ENCODE results near the gene PTGER2.

Gene PTGER2, protein sequence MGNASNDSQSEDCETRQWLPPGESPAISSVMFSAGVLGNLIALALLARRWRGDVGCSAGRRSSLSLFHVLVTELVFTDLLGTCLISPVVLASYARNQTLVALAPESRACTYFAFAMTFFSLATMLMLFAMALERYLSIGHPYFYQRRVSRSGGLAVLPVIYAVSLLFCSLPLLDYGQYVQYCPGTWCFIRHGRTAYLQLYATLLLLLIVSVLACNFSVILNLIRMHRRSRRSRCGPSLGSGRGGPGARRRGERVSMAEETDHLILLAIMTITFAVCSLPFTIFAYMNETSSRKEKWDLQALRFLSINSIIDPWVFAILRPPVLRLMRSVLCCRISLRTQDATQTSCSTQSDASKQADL

GRCh38 chr14:52313903-52314594 lies at the start of gene PTGER2:
PTGER2 (plus strand) TSS chr14:52314312; CDS start chr14:52314549, 237 bp downstream.
- Histone ChIP-seq H3K4me3 (ENCODE audit: low read depth in 1 of 5, low read length in 5 of 5) (peak within 1 kb of the TSS; percentile 75 to 82 (median 80)), H3K4me1 (ENCODE audit: control insufficient read depth in 5 of 5, insufficient read depth in 5 of 5, low read length in 5 of 5) (peaks cover 3 to 44% (median 30%) of the 10 kb centered on the region in 5 donors), H3K27me3 (ENCODE audit: control insufficient read depth in 5 of 5, insufficient read depth in 4 of 5, low read length in 5 of 5) (peaks cover 9 to 20% (median 15%) of the 10 kb centered on the region in 5 donors), H3K27ac (ENCODE audit: low read depth, low read length) (peak within 1 kb of the TSS; percentile 51), H3K9ac (ENCODE audit: low read length in 5 of 5) (peak within 1 kb of the TSS in 4 of 5 donors; percentile 47 to 74 (median 66)), H3K9me3 (ENCODE audit: control insufficient read depth in 5 of 5, low read length in 5 of 5) (no peaks in the 10 kb centered on the region), H3K36me3 (ENCODE audit: control insufficient read depth in 5 of 5, insufficient read depth in 5 of 5, low read length in 5 of 5) (no peaks in the 10 kb centered on the region)

- Histone ChIP-seq H3K9ac (ENCODE audit: low read length in 5 of 5) (no peak overlapping the region), H3K36me3 (ENCODE audit: control insufficient read depth in 5 of 5, insufficient read depth in 5 of 5, low read length in 5 of 5) (no peaks in the 10 kb centered on the region), H3K27me3 (ENCODE audit: control insufficient read depth in 5 of 5, insufficient read depth in 4 of 5, low read length in 5 of 5) (peaks cover 0 to 23% (median 17%) of the 10 kb centered on the region in 5 donors), H3K9me3 (ENCODE audit: control insufficient read depth in 5 of 5, low read length in 5 of 5) (no peaks in the 10 kb centered on the region), H3K4me3 (ENCODE audit: low read depth in 1 of 5, low read length in 5 of 5) (no peak overlapping the region), H3K27ac (ENCODE audit: low read depth, low read length) (no peak overlapping the region), H3K4me1 (ENCODE audit: control insufficient read depth in 5 of 5, insufficient read depth in 5 of 5, low read length in 5 of 5) (peaks cover 18 to 44% (median 43%) of the 10 kb centered on the region in 5 donors)
Observed at GRCh38 chr14:52265253-52265652, 48.9 kb upstream of the PTGER2 start.

- Histone ChIP-seq H3K4me1 (ENCODE audit: control insufficient read depth in 5 of 5, insufficient read depth in 5 of 5, low read length in 5 of 5) (peaks cover 18 to 44% (median 43%) of the 10 kb centered on the region in 5 donors), H3K27me3 (ENCODE audit: control insufficient read depth in 5 of 5, insufficient read depth in 4 of 5, low read length in 5 of 5) (peaks cover 0 to 23% (median 17%) of the 10 kb centered on the region in 5 donors), H3K9ac (ENCODE audit: low read length in 5 of 5) (peak overlapping the region in 1 of 5 donors; percentile 56), H3K36me3 (ENCODE audit: control insufficient read depth in 5 of 5, insufficient read depth in 5 of 5, low read length in 5 of 5) (no peaks in the 10 kb centered on the region), H3K27ac (ENCODE audit: low read depth, low read length) (peak overlapping the region; percentile 75), H3K4me3 (ENCODE audit: low read depth in 1 of 5, low read length in 5 of 5) (peak overlapping the region in 1 of 5 donors; percentile 78), H3K9me3 (ENCODE audit: control insufficient read depth in 5 of 5, low read length in 5 of 5) (no peaks in the 10 kb centered on the region)
Observed at GRCh38 chr14:52266179-52266578, 47.9 kb upstream of the PTGER2 start.

DNA sequence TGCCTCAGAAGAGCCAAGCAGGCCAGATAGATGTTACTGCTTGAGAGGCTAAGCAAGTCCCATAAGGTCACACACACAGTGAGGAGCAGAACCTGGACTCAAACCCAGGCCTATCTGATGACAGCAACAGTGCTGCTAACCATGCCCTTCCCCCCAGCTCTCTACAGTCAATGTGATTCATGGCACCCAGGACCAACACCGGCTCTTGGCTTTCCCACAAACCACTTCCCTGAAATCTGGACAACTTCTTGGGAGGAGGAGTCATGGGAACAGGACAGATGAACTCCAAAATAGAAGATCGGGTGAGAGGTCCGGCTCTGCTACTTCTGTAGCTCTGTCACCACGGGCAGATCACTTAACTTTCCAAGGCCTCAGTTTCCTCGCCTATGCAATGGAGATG lies 47.3 kb upstream of the PTGER2 start:
- Histone ChIP-seq H3K36me3 (ENCODE audit: control insufficient read depth in 5 of 5, insufficient read depth in 5 of 5, low read length in 5 of 5) (no peaks in the 10 kb centered on the region), H3K4me3 (ENCODE audit: low read depth in 1 of 5, low read length in 5 of 5) (peak overlapping the region; percentile 58 to 78 (median 70)), H3K27me3 (ENCODE audit: control insufficient read depth in 5 of 5, insufficient read depth in 4 of 5, low read length in 5 of 5) (peaks cover 0 to 23% (median 17%) of the 10 kb centered on the region in 5 donors), H3K4me1 (ENCODE audit: control insufficient read depth in 5 of 5, insufficient read depth in 5 of 5, low read length in 5 of 5) (peaks cover 18 to 44% (median 43%) of the 10 kb centered on the region in 5 donors), H3K9me3 (ENCODE audit: control insufficient read depth in 5 of 5, low read length in 5 of 5) (no peaks in the 10 kb centered on the region), H3K9ac (ENCODE audit: low read length in 5 of 5) (peak overlapping the region in 1 of 5 donors; percentile 56), H3K27ac (ENCODE audit: low read depth, low read length) (peak overlapping the region; percentile 75)

- Histone ChIP-seq H3K27me3 (ENCODE audit: control insufficient read depth in 5 of 5, insufficient read depth in 4 of 5, low read length in 5 of 5) (peaks cover 0 to 23% (median 17%) of the 10 kb centered on the region in 5 donors), H3K9me3 (ENCODE audit: control insufficient read depth in 5 of 5, low read length in 5 of 5) (no peaks in the 10 kb centered on the region), H3K4me1 (ENCODE audit: control insufficient read depth in 5 of 5, insufficient read depth in 5 of 5, low read length in 5 of 5) (peaks cover 18 to 44% (median 43%) of the 10 kb centered on the region in 5 donors), H3K36me3 (ENCODE audit: control insufficient read depth in 5 of 5, insufficient read depth in 5 of 5, low read length in 5 of 5) (no peaks in the 10 kb centered on the region), H3K4me3 (ENCODE audit: low read depth in 1 of 5, low read length in 5 of 5) (peak within 1 kb of the TSS; percentile 63 to 78 (median 70)), H3K27ac (ENCODE audit: low read depth, low read length) (peak within 1 kb of the TSS; percentile 75), H3K9ac (ENCODE audit: low read length in 5 of 5) (peak within 1 kb of the TSS in 3 of 5 donors; percentile 29 to 56 (median 49))
Observed at GRCh38 chr14:52267501-52268278, 46.4 kb upstream of the PTGER2 start, which contains the start of gene PTGDR. PTGDR (plus strand) TSS chr14:52267698; CDS start chr14:52267815, 117 bp downstream.

DNA sequence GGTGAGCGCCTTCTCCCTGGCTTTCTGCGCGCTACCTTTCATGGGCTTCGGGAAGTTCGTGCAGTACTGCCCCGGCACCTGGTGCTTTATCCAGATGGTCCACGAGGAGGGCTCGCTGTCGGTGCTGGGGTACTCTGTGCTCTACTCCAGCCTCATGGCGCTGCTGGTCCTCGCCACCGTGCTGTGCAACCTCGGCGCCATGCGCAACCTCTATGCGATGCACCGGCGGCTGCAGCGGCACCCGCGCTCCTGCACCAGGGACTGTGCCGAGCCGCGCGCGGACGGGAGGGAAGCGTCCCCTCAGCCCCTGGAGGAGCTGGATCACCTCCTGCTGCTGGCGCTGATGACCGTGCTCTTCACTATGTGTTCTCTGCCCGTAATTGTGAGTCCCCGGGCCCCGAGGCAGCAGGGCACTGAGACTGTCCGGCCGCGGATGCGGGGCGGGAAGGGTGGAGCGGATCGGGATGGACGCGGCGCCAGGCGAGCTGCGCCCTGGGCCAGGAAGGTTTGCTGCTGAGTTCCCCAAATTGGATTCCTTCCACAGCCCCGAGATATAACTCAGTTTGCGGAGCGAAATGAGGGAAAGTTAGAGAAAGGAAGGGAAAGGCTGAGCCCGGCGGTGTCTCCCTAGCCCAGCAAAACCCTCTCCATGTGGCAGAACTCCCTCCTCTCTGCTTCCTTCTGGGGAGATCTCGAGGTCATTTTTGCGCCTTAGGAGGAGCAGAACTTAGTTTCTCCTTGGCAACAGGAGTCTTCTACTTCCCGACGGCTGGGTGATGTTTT lies 45.6 kb upstream of the PTGER2 start:
- peaks cover 18 to 44% (median 40%) of the 10 kb centered on the region in 5 donors for H3K4me1 ChIP-seq (ENCODE audit: control insufficient read depth in 5 of 5, insufficient read depth in 5 of 5, low read length in 5 of 5)
- no peaks in the 10 kb centered on the region for H3K9me3 ChIP-seq (ENCODE audit: control insufficient read depth in 5 of 5, low read length in 5 of 5)
- H3K27me3 ChIP-seq (ENCODE audit: control insufficient read depth in 5 of 5, insufficient read depth in 4 of 5, low read length in 5 of 5), result peaks cover 0 to 23% (median 17%) of the 10 kb centered on the region in 5 donors
- H3K4me3 ChIP-seq (ENCODE audit: low read depth in 1 of 5, low read length in 5 of 5), result peak overlapping the region; percentile 63 to 78 (median 70)
- peak overlapping the region in 2 of 5 donors; percentile 29 to 49 for H3K9ac ChIP-seq (ENCODE audit: low read length in 5 of 5)
- no peak overlapping the region for H3K27ac ChIP-seq (ENCODE audit: low read depth, low read length)
- H3K36me3 ChIP-seq (ENCODE audit: control insufficient read depth in 5 of 5, insufficient read depth in 5 of 5, low read length in 5 of 5), result no peaks in the 10 kb centered on the region

DNA sequence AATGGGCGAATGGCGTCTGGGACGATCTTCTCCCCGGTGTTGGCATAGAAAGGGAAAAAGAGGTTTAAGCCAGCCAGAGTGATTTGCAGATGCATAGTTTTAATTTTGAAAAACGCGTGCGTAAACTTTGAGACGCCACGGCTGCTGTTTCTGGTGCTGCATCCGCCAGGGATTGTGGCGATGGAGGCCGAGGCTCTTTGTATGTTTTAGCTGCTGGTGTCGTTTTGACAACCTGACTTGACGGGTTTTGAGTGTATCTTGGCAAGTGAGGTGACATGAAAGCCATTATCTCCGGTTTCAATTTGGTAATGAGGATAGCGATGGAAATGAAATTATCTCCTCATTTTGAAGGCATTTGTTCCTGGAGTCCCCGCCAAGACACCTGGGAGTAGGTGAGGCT lies 45.0 kb upstream of the PTGER2 start:
- peak overlapping the region; percentile 61 to 78 (median 70) for H3K4me3 ChIP-seq (ENCODE audit: low read depth in 1 of 5, low read length in 5 of 5)

GRCh38 chr14:52269982-52270381 lies 44.1 kb upstream of the PTGER2 start:
- Histone ChIP-seq H3K9ac (ENCODE audit: low read length in 5 of 5) (no peak overlapping the region), H3K27me3 (ENCODE audit: control insufficient read depth in 5 of 5, insufficient read depth in 4 of 5, low read length in 5 of 5) (peaks cover 0 to 23% (median 17%) of the 10 kb centered on the region in 5 donors), H3K9me3 (ENCODE audit: control insufficient read depth in 5 of 5, low read length in 5 of 5) (no peaks in the 10 kb centered on the region), H3K4me1 (ENCODE audit: control insufficient read depth in 5 of 5, insufficient read depth in 5 of 5, low read length in 5 of 5) (peaks cover 18 to 44% (median 40%) of the 10 kb centered on the region in 5 donors), H3K27ac (ENCODE audit: low read depth, low read length) (no peak overlapping the region), H3K36me3 (ENCODE audit: control insufficient read depth in 5 of 5, insufficient read depth in 5 of 5, low read length in 5 of 5) (no peaks in the 10 kb centered on the region), H3K4me3 (ENCODE audit: low read depth in 1 of 5, low read length in 5 of 5) (peak overlapping the region in 3 of 5 donors; percentile 17 to 74 (median 70))

More for the DNA sequence above, 45.0 kb upstream of the PTGER2 start:
- no peaks in the 10 kb centered on the region for H3K9me3 ChIP-seq (ENCODE audit: control insufficient read depth in 5 of 5, low read length in 5 of 5)
- H3K4me1 ChIP-seq (ENCODE audit: control insufficient read depth in 5 of 5, insufficient read depth in 5 of 5, low read length in 5 of 5), result peaks cover 18 to 44% (median 40%) of the 10 kb centered on the region in 5 donors
- peak overlapping the region in 1 of 5 donors; percentile 49 for H3K9ac ChIP-seq (ENCODE audit: low read length in 5 of 5)
- peaks cover 0 to 23% (median 17%) of the 10 kb centered on the region in 5 donors for H3K27me3 ChIP-seq (ENCODE audit: control insufficient read depth in 5 of 5, insufficient read depth in 4 of 5, low read length in 5 of 5)
- H3K36me3 ChIP-seq (ENCODE audit: control insufficient read depth in 5 of 5, insufficient read depth in 5 of 5, low read length in 5 of 5), result no peaks in the 10 kb centered on the region
- no peak overlapping the region for H3K27ac ChIP-seq (ENCODE audit: low read depth, low read length)

- Histone ChIP-seq H3K27ac (ENCODE audit: low read depth, low read length) (no peak overlapping the region), H3K9ac (ENCODE audit: low read length in 5 of 5) (no peak overlapping the region), H3K36me3 (ENCODE audit: control insufficient read depth in 5 of 5, insufficient read depth in 5 of 5, low read length in 5 of 5) (no peaks in the 10 kb centered on the region), H3K4me3 (ENCODE audit: low read depth in 1 of 5, low read length in 5 of 5) (no peak overlapping the region), H3K27me3 (ENCODE audit: control insufficient read depth in 5 of 5, insufficient read depth in 4 of 5, low read length in 5 of 5) (peaks cover 0 to 23% (median 17%) of the 10 kb centered on the region in 5 donors), H3K4me1 (ENCODE audit: control insufficient read depth in 5 of 5, insufficient read depth in 5 of 5, low read length in 5 of 5) (peaks cover 10 to 34% (median 34%) of the 10 kb centered on the region in 5 donors), H3K9me3 (ENCODE audit: control insufficient read depth in 5 of 5, low read length in 5 of 5) (no peaks in the 10 kb centered on the region)
Observed at GRCh38 chr14:52271538-52271937, 42.6 kb upstream of the PTGER2 start.

All from subcutaneous abdominal adipose tissue (tissue), 5 donors.